Liver (tissue), 3 donors: Measurements from ENCODE around the gene SREK1.

ENCODE experiments used
- EGR1 ChIP-seq, 2 donors: IDR thresholded peaks; 2 replicates each; pipeline ENCODE4 v1.6.1; 2016 to 2018; ENCODE audit warnings: antibody characterized with exemption in 2 of 2, low read depth in 2 of 2
- FOXA1 ChIP-seq: IDR thresholded peaks from 2 replicates; pipeline ENCODE4 v1.6.1; 2016; ENCODE audit warnings: antibody characterized with exemption
- FOXA2 ChIP-seq: IDR thresholded peaks from 2 replicates; pipeline ENCODE4 v1.6.1; 2016; ENCODE audit warnings: antibody characterized with exemption
- HNF4G ChIP-seq: IDR thresholded peaks from 2 replicates; pipeline ENCODE4 v1.6.1; 2016; ENCODE audit warnings: antibody characterized with exemption
- JUND ChIP-seq, 2 donors: IDR thresholded peaks; 2 replicates each; pipeline ENCODE4 v1.6.1; 2016; ENCODE audit warnings: antibody characterized with exemption in 2 of 2
- RAD21 ChIP-seq, 2 donors: IDR thresholded peaks; 2 replicates each; pipeline ENCODE4 v1.6.1; 2016; ENCODE audit warnings: antibody characterized with exemption in 2 of 2, mild to moderate bottlenecking in 2 of 2
- SP1 ChIP-seq: IDR thresholded peaks from 2 replicates; pipeline ENCODE4 v1.6.1; 2018; ENCODE audit warnings: antibody characterized with exemption, mild to moderate bottlenecking
- TAF1 ChIP-seq: conservative IDR thresholded peaks from 2 replicates; pipeline ENCODE4 v1.6.1; 2016; ENCODE audit warnings: antibody characterized with exemption, mild to moderate bottlenecking
- YY1 ChIP-seq: IDR thresholded peaks from 2 replicates; pipeline ENCODE4 v1.6.1; 2016; ENCODE audit warnings: antibody characterized with exemption, mild to moderate bottlenecking
- TF ChIP-seq, protein P1 (sequence below): fragments of 150-350 bp; IDR thresholded peaks from 2 replicates; pipeline ENCODE4 v1.5.1; 2017; ENCODE audit warnings: improper control_type of control experiment, low read depth, low read length; ENCODE audit not compliant: missing input control
- TF ChIP-seq, protein P2 (sequence below): IDR thresholded peaks from 2 replicates; pipeline ENCODE4 v1.6.1; 2016; ENCODE audit warnings: antibody characterized with exemption
- TF ChIP-seq, protein P3 (sequence below): IDR thresholded peaks from 2 replicates; pipeline ENCODE4 v1.6.1; 2016; ENCODE audit warnings: antibody characterized with exemption, mild to moderate bottlenecking
- TF ChIP-seq, protein P4 (sequence below): IDR thresholded peaks from 2 replicates; pipeline ENCODE4 v1.6.1; 2016; ENCODE audit warnings: antibody characterized with exemption
- donor health status: healthy.
- donor health status: healthy.

DNA sequence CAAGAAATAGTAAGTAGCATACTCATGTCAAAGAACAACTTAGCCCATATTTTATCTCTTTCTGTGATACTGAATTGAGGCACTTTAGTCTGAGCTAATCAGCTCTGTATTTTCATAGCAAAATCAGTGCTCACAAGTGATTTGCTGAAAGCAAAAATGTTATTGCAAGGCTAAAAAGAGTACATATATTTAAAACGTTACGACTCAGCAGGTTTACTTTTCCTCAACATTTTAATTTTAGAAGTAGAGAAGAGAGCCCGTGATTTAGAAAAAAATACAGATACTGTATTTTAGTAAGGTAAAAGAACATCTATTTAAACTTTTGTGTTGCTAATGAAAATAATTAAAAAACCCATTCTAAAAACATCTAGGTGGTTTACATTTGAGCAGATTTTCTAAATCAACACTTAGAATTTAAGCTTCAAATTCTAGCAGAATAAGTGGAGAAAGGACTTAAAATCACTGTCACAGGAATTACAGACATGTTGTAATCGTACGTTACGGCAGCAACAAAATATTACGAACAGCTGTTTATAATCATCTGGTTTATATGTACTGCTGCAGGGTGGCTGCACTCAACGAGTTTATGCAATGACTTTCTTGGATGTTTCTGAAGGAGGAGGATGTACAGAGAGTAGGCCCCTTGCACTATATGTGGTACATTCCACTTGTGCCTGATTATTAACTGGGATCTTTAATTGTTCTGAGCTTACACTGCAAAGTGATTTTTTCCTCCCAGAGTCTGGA, 20.1 kb downstream of the SREK1 start:
- TF ChIP-seq, protein P1, sequence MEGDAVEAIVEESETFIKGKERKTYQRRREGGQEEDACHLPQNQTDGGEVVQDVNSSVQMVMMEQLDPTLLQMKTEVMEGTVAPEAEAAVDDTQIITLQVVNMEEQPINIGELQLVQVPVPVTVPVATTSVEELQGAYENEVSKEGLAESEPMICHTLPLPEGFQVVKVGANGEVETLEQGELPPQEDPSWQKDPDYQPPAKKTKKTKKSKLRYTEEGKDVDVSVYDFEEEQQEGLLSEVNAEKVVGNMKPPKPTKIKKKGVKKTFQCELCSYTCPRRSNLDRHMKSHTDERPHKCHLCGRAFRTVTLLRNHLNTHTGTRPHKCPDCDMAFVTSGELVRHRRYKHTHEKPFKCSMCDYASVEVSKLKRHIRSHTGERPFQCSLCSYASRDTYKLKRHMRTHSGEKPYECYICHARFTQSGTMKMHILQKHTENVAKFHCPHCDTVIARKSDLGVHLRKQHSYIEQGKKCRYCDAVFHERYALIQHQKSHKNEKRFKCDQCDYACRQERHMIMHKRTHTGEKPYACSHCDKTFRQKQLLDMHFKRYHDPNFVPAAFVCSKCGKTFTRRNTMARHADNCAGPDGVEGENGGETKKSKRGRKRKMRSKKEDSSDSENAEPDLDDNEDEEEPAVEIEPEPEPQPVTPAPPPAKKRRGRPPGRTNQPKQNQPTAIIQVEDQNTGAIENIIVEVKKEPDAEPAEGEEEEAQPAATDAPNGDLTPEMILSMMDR: no peak
- TF ChIP-seq EGR1 (IDR thresholded peaks at IDR 0.05; ENCODE audit: low read depth in 2 of 2) (no peak), SP1 (no peak), JUND (IDR thresholded peaks at IDR 0.05) (no peak), FOXA2 (no peak), HNF4G (no peak), FOXA1 (no peak), TAF1 (no peak), YY1 (no peak), RAD21 (IDR thresholded peaks at IDR 0.05) (no peak)
- TF ChIP-seq, protein P2, sequence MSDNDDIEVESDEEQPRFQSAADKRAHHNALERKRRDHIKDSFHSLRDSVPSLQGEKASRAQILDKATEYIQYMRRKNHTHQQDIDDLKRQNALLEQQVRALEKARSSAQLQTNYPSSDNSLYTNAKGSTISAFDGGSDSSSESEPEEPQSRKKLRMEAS: no peak
- TF ChIP-seq, protein P3, sequence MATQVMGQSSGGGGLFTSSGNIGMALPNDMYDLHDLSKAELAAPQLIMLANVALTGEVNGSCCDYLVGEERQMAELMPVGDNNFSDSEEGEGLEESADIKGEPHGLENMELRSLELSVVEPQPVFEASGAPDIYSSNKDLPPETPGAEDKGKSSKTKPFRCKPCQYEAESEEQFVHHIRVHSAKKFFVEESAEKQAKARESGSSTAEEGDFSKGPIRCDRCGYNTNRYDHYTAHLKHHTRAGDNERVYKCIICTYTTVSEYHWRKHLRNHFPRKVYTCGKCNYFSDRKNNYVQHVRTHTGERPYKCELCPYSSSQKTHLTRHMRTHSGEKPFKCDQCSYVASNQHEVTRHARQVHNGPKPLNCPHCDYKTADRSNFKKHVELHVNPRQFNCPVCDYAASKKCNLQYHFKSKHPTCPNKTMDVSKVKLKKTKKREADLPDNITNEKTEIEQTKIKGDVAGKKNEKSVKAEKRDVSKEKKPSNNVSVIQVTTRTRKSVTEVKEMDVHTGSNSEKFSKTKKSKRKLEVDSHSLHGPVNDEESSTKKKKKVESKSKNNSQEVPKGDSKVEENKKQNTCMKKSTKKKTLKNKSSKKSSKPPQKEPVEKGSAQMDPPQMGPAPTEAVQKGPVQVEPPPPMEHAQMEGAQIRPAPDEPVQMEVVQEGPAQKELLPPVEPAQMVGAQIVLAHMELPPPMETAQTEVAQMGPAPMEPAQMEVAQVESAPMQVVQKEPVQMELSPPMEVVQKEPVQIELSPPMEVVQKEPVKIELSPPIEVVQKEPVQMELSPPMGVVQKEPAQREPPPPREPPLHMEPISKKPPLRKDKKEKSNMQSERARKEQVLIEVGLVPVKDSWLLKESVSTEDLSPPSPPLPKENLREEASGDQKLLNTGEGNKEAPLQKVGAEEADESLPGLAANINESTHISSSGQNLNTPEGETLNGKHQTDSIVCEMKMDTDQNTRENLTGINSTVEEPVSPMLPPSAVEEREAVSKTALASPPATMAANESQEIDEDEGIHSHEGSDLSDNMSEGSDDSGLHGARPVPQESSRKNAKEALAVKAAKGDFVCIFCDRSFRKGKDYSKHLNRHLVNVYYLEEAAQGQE: no peak
- TF ChIP-seq, protein P4, sequence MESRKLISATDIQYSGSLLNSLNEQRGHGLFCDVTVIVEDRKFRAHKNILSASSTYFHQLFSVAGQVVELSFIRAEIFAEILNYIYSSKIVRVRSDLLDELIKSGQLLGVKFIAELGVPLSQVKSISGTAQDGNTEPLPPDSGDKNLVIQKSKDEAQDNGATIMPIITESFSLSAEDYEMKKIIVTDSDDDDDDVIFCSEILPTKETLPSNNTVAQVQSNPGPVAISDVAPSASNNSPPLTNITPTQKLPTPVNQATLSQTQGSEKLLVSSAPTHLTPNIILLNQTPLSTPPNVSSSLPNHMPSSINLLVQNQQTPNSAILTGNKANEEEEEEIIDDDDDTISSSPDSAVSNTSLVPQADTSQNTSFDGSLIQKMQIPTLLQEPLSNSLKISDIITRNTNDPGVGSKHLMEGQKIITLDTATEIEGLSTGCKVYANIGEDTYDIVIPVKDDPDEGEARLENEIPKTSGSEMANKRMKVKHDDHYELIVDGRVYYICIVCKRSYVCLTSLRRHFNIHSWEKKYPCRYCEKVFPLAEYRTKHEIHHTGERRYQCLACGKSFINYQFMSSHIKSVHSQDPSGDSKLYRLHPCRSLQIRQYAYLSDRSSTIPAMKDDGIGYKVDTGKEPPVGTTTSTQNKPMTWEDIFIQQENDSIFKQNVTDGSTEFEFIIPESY: no peak
